ENCODE measurements around the gene CARMIL1.

Gene CARMIL1

DNA sequence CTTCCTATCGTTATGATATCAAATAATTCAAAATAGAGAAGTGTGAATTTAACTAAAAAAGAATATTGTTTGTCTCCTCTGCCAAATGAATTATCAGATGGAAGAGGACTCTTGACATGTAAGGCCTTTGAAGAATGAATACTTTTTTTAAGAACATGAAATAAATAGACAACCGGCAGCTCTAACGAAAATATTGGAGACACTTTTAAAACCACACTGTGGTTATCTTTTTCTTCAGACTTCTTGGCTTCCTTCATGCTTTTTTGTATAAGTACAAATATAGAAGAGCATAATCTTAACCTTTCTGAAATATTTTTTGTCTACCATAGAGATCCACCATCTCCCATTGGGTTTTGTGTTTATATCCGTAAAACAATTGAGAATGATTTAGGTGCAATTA lies 257.6 kb downstream of the CARMIL1 start:
- DNase-seq, result no peak

DNA sequence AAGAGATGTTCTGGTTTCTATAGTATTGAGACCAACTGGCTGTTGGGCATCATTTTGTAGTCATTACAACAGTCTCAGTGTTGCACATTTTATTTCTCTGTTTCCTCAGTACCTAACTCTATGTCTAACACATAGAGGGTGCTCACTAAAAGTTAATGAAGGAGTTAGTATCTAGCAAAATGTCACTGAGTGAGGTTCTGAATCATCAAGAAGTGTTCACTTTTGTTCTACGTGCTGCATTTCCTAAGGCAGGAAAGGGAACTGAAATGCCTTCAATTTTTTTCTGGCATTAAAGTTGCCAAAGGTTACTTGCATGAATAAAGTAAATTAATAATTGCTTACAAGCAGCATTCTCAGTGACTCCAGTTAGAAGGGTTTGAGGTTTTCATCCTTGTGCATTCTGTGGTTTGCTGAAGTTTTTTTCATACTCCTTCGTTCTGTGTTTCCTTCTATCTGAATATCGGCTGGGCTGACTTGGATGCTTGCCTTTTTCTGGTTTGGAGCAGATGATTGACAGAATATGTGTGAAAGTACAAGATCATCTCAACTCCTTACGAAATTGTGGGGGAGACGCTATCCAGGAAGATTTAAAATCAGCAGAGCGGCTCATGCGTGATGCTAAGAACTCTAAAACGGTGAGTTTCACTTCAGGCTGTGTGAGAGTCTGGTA lies 258.3 kb downstream of the CARMIL1 start:
- DNase-seq, result no peak

DNA sequence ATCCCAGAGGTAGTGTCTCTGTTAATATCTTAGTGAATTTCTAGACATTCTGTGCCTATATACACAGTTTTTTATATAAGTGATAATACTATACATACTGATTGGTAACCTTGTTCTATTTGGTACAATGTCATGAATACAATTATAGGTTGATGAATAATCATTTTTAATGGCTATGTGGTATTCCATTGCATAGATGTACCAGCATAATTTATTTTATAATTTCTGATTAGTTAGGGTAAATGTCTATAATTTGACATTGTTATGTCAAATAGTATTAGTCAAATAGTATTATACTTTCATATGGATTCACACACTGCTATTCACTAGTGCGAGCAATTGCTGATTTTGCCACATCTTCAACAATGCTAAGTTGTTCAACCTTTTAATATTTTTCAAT lies 262.1 kb downstream of the CARMIL1 start:
- DNase-seq, result no peak

DNA sequence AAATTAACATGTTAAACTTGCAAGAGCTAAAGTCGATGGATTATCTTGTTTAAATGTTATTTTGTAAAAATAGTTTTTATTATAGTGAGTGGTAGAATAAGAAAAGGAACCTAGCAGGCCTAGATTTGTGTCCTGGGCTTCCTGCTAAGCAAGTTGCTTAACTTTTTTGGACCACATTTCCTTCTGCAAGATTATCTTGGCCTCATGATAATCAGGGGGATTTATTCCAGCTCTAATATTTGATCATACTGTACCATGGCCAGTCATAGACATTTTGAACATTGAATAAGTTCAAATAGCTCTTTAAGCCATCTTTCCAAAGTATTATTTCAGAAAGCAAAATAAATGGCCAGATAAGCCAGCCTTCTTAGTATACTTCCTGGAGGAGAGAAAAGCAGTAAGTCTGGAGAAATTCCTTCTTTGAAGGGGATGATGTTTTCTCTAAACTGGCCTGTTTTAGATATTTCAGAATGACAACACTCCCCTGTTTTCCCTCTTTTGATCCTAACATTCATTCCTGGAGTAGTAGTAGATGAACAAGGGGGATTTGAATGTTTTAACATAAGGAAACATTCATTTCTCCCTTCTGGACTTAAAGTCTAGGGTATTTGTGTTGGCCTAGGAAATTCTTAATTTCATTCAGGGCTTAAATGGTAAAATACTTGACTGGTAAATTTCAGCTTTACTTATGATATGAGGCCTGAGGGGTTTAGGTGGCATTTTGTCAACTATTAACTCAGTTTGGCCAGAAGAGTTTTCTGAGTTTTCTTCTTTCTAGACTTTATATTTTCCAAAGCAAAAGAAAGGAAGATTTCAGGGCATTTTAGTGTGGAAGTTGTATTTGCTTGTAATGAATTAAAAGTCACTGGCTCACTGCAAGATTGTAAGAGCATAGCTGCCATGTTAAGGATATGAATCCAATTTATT lies 264.1 kb downstream of the CARMIL1 start:
- DNase-seq, result no peak

DNA sequence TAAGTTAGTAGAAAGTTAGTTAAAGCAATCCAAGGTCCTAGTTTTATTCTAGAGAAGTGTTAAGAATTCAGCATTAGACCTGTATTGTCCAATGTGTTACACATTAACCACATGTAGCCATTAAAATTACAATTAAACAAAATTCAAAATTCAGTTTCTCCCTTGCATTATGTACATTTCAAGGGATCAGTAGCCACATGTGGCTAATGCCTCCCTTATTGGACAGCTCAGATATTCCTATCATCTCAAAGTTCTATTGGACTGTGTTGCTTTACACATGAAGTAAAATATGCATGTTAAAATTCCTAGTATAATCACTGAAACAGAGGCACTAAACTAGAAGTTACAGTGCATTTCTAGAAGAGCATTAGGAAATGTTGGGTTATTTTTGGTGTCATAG lies 265.7 kb downstream of the CARMIL1 start:
- no peak for DNase-seq

DNA sequence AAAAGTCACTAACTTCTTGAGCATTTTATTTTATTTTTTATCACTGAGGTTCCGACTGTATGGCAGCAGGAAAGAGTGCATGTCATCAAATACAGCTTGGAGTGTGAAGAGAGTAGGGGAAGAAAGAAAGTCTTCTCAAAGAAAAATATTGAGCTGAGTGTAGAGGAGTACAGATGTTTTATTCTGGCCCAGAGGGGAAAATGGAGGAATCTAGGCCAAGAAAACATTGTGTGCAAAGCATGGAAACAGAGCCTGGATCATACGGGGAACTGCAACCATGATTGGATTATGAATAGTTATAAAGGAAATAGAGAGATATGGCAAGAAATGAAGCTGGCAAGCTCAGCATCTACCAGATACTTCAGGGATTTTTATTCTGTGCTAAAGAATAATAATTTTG lies 268.6 kb downstream of the CARMIL1 start:
- no peak for DNase-seq

DNA sequence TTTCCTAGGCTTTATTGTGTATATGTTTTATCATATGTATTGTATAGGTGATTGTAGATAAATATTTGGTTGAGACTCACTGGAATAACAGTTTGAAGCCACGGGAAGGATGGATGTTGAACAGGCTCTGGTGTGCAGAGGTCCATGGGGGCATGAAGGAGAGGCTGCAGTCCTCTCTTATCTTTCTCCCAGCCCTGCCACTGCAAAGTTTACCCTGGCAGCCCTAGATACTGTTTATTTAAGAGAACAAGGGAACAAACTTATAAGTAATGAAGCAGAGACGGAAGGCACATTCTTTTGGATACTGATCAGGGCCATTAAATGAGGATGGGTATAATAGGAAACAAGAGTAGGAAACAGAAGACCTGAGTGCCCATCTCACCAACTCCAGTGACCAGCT lies 269.3 kb downstream of the CARMIL1 start:
- DNase-seq, result no peak

DNA sequence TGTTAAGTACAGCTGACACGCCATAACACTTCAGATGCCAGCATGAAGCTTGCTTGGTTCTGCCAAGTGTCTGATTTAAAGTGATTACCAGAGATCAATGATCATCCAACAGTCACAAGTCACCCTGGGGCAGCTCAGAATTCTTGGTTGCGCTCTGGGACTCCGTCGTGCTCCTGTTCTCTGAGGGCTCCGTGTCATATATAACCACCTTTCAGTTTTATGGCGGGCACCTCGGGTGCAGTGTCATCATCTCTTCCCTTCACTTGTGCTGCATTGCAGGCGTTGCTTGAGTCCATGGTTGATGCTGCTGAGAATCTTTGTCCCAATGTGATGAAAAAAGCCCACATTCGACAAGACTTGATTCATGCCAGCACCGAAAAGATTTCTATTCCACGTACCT lies 271.5 kb downstream of the CARMIL1 start:
- no peak for DNase-seq

DNA sequence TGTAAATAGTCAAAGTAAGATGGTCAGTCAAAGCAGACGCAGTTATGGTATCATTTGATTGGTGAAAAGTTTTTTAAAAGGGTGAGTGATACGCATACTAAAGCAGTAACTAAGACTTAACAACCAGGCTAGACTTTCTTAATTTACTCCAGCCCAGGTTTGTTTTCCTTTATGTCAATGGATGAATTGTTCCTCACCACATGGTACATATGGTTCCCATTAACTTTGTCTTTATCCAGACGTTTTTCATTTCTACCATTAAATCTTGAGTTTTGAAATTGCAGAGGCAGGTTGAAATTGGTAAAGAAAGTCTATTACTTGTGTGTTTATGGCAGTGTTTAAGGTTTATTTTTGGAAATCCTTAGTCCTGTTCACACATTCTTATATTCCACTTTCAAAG lies 274.3 kb downstream of the CARMIL1 start:
- no peak for DNase-seq

DNA sequence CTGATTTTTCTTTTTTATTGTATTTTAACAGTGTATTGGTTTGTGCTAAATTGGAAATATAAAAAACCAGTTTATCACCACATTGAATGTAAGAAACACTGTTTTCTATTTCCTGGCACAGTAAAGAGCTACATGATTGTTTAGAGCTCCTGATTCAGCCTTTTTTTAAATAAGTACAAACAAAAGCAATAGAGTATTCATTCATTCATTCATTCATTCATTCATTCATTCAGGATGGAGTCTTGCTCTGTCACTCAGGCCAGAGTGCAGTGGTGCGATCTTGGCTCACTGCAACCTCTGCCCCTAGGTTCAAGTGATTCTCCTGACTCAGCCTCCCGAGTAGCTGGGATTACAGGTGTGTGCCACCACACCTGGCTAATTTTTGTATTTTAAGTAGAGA lies 276.0 kb downstream of the CARMIL1 start:
- no peak for DNase-seq

DNA sequence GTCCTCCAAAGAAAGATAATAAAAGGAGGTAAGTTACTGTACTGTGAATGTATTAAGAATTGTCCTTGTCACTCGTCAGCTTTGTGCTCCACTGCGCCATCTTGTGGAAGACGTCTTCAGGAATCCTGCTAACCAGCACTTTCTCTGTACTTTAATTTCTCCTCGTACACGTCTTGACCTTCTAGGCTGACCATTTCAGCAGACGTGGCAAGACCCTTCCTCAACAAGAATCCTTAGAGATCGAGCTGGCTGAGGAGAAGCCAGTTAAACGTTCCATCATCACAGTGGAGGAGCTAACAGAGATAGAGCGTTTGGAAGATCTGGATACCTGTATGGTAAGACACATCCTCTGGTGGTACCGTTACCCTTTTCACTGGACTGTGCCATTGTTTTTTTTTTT lies 277.3 kb downstream of the CARMIL1 start:
- DNase-seq, result peak; percentile 8 to 65

DNA sequence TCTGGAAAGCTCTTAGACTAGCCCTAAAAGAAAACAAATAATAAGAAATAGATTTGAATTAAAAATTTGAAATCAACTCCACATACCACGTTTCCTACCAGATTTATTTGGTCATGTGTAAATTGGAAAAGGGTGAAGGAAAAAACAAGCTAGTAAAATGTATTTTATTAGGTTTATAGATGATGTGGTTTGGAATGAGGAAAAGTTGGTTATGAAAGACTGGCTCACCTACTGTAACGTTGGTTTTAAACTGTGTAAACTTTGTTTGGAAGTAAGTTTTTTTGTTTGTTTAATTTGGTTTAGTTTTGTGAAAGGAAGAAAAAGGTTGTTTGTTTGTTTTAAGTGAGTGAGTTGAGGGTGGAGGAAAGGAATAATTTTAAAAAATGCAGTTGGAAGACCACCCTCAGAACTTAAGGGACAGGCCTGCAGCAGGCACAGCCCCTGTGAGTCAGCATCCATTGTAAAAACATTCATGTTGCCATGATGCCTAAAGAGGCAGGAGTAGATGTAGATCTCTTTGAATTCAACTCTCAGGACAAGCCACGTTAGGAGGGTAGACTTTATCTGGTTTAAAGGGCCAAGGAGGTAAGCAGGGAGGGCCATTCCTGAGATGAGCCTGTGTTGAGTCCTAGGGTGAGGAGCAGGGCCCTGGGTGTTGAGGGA lies 279.1 kb downstream of the CARMIL1 start:
- DNase-seq, result no peak

DNA sequence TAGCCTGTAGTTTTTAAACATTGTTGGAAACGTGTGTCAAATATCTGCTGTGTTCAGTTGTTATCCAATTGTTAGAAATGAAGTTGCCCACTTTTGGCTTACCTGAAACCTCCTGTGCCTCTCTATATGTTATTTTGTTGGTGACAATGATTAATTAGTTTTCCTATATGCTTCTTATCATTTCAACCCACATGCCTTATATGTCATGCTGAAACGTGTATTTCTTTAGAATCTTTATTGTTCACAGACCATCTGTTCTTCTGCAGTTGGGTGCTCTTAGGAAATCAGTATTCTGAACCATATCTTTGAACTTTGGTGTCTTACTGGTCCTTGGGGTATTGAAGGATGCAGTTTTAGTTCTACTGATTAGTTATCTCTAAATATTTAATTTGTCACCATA lies 281.7 kb downstream of the CARMIL1 start:
- peak in 1 of 2 experiments; percentile 19 for DNase-seq

DNA sequence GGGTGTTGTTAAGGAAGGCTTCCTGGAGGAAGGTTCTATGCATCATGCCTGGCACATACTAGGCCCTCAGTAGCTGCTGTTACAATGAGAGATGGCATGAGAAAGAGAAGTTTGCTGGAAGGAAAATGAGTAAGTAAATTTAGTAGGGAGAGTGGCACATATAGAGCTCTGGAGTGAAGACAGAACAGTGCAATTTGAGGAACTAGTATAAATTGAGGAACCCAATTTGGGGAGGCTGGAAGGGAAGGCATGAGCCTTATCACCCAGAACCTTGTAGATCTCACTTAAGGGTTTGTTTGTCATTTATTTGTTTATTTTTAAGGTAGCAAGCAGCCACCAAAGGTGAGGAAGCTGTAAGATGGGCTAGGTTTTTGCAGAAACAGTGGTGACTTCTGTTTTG lies 285.8 kb downstream of the CARMIL1 start:
- DNase-seq, result no peak

DNA sequence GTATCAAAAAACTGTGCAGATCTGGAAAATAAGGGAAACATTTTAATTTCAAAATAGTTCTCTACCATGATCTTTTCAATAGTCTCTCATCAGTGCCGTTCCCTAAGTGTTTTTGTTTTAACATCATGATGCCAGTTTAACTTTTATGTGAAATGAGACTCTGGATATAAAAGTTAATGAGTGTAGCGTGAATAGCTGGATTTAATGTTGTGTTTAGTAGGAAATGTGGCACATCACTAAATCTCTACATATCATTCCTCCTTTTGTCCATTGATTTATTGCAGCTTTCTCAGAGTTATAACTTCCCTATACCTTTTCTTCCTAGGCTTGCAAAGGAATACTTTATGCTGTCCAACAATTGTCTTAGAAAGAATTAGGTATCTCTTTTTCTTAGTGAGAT lies 291.4 kb downstream of the CARMIL1 start:
- no peak for DNase-seq

DNA sequence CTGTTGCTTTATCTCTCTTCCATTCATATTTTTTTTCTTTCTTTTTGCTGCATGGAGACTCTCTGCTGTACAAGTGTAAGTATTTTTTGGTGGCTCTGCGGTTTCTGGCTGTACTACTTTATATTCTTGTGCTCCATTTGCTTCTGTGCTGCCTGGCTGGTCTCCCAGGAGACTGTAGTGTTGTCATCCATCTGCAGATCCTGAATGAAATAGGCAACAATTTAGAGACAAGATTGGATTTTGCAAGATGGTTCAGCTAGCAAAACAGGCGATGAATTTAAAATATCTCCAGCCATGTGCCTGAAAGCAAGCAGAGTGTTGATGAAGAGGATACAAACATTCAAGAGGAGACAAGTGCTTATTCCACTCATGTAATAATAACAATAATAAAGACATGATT lies 297.7 kb downstream of the CARMIL1 start:
- DNase-seq, result no peak

DNA sequence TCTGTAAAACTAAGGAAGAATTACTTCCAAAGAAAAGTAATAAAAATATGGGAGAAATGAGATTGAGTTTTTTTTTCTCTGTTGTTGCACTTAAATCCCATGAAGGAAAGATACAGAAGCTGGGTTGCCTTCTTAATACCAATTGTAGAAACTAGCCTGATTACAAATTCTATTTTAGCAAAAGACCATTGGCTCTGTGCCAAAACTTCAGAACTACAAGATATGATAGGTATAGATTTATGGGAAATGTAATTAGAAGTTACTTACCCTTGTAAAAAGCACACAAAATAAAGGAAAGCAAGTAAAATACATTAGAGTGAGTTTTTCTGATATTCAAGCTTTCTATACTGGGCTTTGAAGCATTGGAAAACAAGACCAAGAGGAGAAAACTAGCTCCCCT lies 299.4 kb downstream of the CARMIL1 start:
- DNase-seq, result no peak

DNA sequence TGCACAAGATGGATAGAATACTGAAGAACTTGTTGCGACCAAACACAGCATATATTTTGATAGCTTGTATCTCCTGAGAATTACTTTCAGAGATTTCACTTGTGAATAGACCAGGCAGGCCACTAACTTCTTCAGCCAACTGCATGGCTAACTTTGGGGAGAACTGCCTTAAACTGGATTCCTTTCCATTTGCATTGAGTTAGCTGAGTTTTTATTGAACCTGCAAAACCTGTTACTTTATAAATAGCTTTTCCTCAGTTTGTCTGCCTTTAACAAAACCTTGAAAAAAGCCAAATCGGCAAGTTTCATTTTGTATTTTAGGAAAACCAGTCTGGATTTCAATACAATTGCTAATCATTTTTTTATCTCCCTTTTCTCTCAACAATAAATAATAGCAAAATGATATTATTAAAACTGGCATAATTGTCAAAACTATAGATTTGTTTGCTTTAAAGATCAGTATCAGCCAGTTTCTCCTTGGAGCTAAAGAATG lies 300.3 kb downstream of the CARMIL1 start:
- DNase-seq, result no peak

DNA sequence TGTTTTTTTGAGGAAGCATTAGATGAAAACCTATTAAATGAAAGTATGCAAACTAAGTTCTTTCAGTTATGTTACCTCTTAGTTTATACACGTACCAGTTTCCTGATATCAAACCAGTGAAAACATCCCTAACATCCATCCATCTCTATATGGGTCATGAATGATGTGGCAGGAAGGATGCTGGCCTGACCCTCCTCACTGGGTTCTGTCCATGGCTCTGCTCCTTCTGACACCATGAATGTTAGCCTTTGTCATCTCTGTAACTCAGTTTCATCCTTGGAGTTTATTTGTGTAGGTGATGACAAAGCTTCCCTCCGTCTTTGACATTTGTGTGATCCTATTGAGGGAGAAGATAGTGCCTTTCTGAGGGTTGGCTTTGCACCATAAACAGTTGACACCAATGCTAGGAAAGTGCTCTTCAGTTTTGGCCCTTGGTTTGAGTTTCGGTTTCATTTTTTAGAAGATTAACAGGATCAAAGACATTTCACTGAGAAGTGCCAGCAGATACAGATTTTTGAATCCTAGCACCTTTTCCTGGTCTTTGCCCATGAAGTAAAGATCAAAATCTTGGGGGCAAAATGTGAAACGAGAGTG lies 300.8 kb downstream of the CARMIL1 start:
- DNase-seq, result no peak

DNA sequence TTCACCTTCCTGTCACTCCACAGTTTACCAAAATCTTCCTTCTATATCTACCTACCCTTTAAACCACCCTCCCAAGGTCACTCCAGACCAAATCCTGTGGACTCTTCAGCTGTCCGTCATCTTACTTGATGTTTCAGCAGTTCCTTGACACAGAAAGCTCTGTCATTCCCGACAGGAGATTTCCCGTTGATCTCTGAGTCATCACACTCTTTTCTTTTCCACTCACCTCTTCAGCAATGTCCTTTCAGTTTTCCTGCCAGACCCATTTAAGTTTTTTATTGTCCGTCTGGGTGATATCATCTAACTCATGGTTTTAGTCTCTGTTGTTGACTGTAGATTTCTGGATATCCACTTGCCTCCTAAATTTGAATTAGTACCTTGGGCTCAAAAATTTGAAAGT lies 302.9 kb downstream of the CARMIL1 start:
- no peak for DNase-seq

DNA sequence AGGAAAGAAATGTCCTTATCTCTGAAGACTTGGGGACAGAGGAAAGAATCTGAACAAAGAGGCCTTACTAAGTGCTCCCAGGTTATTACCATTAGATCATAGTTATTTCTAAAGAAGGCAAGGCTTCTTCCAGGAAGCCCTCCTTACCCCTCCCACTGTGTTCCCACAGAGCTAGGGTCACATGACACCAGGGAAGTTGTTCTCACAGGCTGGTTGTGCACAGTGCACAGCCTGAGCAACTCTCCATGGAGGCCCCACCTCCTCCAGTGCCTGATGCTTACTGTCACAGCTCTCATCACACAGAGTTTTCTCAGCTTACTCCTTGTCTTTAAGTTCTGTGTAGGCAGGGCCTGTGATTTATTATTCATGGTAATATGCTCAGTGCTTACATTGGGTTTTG lies 303.9 kb downstream of the CARMIL1 start:
- no peak for DNase-seq

DNA sequence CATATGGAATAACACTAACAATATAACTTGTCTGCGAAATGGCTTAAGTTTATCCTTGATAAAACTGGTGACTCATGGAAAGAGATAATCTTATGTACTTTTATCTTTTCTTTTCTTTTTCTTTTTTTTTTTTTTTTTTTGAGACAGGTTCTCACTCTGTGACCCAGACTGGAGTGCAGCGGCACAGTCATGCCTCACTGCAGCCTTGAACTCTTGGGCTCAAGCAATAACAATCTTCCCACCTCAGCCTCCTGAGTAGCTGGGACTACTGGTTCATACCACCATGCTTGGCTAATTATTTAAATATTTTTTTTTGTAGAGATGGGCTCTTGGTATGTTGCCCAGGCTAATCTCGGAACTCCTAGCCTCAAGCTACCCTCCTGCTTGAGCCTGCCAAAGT lies 304.7 kb downstream of the CARMIL1 start:
- DNase-seq, result no peak

DNA sequence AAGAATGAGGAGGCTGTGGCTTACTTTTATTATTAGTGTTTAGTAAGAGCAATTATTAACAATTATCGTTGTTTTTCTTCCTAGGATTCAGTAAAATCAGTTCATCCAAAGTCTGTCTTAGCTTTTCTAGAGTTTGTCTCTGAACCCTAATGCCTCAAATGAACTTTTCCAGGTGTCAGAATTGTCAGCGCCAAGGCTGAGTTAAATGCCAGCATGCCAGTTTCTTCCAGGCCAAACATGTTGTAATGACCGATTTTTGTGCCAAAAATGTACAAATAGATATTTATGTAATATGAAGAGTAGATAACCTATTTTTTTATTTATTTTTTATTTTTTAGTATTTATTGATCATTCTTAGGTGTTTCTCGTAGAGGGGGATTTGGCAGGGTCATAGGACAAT lies 306.1 kb downstream of the CARMIL1 start:
- DNase-seq, result no peak
